ENCODE data around the gene GRIN2D.
A peak's percentile ranks its signal among the peaks of the same experiment; 100 is the strongest.

The GRIN2D gene

DNA sequence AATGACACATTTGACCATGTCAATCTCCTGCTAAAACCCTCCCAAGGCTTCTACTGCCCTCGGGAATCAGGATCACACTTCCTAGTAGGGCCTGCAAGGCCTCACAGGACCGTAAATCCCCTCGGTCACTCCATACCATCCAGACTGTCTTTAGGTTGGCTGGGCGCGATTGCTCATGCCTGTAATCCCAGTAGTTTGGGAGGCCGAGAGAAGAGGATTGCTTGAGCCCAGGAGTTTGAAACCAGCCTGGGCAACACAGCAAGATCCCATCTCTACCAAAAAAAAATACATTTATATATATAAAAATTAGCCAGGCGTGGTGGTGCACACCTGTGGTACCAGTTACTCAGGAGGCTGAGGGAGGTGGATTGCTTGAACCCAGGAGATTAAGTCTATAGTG, 44.7 kb upstream of the GRIN2D start:
- H3K9me3 ChIP-seq (ENCODE audit: insufficient read depth, low read depth, low read length): no peaks in the 10 kb centered on the region
- H2AFZ ChIP-seq (ENCODE audit: insufficient read depth, low read length, poor library complexity): no peak overlapping the region
- H2BK5ac ChIP-seq (ENCODE audit: low read depth, low read length, poor library complexity): no peak overlapping the region
- H3K36me3 ChIP-seq (ENCODE audit: control insufficient read depth in 1 of 2, insufficient read depth in 2 of 2, low read length in 2 of 2): no peaks in the 10 kb centered on the region
- H3K4ac ChIP-seq (ENCODE audit: low read depth, low read length): no peak overlapping the region
- no peak overlapping the region for H3K9ac ChIP-seq (ENCODE audit: low read length)
- H4K91ac ChIP-seq (ENCODE audit: low read depth, low read length): no peak overlapping the region
- H3K14ac ChIP-seq (ENCODE audit: low read length): no peak overlapping the region
- WGBS (ENCODE audit: extremely low coverage, insufficient coverage, insufficient read length): no CpG with 5 or more reads among the region's 7 CpGs
- no peaks in the 10 kb centered on the region for H3K79me2 ChIP-seq (ENCODE audit: control insufficient read depth, insufficient read depth, low read length, poor library complexity)
- no peaks in the 10 kb centered on the region for H3K4me1 ChIP-seq (ENCODE audit: control insufficient read depth in 1 of 2, insufficient read depth in 2 of 2, low read length in 2 of 2)
- no peak overlapping the region for H3K4me2 ChIP-seq (ENCODE audit: low read length)
- H3K4me3 ChIP-seq (ENCODE audit: low read depth, low read length): no peak overlapping the region
- H4K8ac ChIP-seq (ENCODE audit: low read depth, low read length): no peak overlapping the region
- H2BK120ac ChIP-seq (ENCODE audit: insufficient read depth, low read length, poor library complexity): no peak overlapping the region
- DNase-seq: no peak
- no peak overlapping the region for H2AK5ac ChIP-seq (ENCODE audit: low read length)
- no peak overlapping the region for H3K23ac ChIP-seq (ENCODE audit: low read length)
- H4K12ac ChIP-seq (ENCODE audit: low read depth, low read length): no peak overlapping the region
- no peaks in the 10 kb centered on the region for H3K27me3 ChIP-seq (ENCODE audit: insufficient read depth, low read length)
- H3K18ac ChIP-seq (ENCODE audit: low read length): no peak overlapping the region
- no peaks in the 10 kb centered on the region for H3K79me1 ChIP-seq (ENCODE audit: low read length)
- no peak overlapping the region for H3K27ac ChIP-seq (ENCODE audit: low read depth, low read length)
- H2BK12ac ChIP-seq (ENCODE audit: low read length): no peak overlapping the region

DNA sequence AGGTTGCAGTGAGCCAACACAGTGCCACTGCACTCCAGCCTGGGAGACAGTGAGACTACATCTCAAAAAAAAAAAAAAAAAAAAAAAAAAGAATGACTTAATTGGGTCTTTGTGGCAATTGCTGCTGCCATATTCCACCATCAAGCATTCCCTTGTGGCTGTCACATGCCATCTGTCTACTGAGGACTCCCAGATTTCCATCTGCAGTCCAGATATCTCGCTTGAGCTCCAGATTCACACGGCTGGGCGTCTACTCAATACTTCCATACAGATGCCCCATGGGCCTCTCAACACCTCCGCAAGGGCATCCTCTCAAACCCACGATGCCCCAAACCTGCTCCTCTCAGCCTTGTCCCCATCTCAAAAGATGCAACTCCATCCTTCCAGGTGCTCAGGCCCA, 42.6 kb upstream of the GRIN2D start:
- Histone ChIP-seq H2AK5ac (ENCODE audit: low read length) (no peak overlapping the region), H3K9ac (ENCODE audit: low read length) (no peak overlapping the region), H3K18ac (ENCODE audit: low read length) (no peak overlapping the region), H2AFZ (ENCODE audit: insufficient read depth, low read length, poor library complexity) (no peak overlapping the region), H3K23ac (ENCODE audit: low read length) (no peak overlapping the region), H3K27ac (ENCODE audit: low read depth, low read length) (no peak overlapping the region), H3K79me2 (ENCODE audit: control insufficient read depth, insufficient read depth, low read length, poor library complexity) (no peaks in the 10 kb centered on the region), H4K8ac (ENCODE audit: low read depth, low read length) (no peak overlapping the region), H4K91ac (ENCODE audit: low read depth, low read length) (no peak overlapping the region), H2BK5ac (ENCODE audit: low read depth, low read length, poor library complexity) (no peak overlapping the region), H3K36me3 (ENCODE audit: control insufficient read depth in 1 of 2, insufficient read depth in 2 of 2, low read length in 2 of 2) (no peaks in the 10 kb centered on the region), H3K4ac (ENCODE audit: low read depth, low read length) (no peak overlapping the region), H2BK12ac (ENCODE audit: low read length) (no peak overlapping the region), H3K4me3 (ENCODE audit: low read depth, low read length) (no peak overlapping the region), H3K79me1 (ENCODE audit: low read length) (no peaks in the 10 kb centered on the region), H2BK120ac (ENCODE audit: insufficient read depth, low read length, poor library complexity) (no peak overlapping the region), H3K9me3 (ENCODE audit: insufficient read depth, low read depth, low read length) (no peaks in the 10 kb centered on the region), H3K27me3 (ENCODE audit: insufficient read depth, low read length) (no peaks in the 10 kb centered on the region), H3K4me1 (ENCODE audit: control insufficient read depth in 1 of 2, insufficient read depth in 2 of 2, low read length in 2 of 2) (peaks cover 0 to 2% of the 10 kb centered on the region in 2 experiments), H3K4me2 (ENCODE audit: low read length) (no peak overlapping the region), H4K12ac (ENCODE audit: low read depth, low read length) (no peak overlapping the region), H3K14ac (ENCODE audit: low read length) (no peak overlapping the region)
- no peak for DNase-seq
- no CpG with 5 or more reads among the region's 5 CpGs for WGBS (ENCODE audit: extremely low coverage, insufficient coverage, insufficient read length)

GRCh38 chr19:48351341-48351752, 42.1 kb upstream of the GRIN2D start:
- Histone ChIP-seq H4K12ac (ENCODE audit: low read depth, low read length) (no peak overlapping the region), H3K4me2 (ENCODE audit: low read length) (no peak overlapping the region)
- DNase-seq: peak; percentile 60 to 83

DNA sequence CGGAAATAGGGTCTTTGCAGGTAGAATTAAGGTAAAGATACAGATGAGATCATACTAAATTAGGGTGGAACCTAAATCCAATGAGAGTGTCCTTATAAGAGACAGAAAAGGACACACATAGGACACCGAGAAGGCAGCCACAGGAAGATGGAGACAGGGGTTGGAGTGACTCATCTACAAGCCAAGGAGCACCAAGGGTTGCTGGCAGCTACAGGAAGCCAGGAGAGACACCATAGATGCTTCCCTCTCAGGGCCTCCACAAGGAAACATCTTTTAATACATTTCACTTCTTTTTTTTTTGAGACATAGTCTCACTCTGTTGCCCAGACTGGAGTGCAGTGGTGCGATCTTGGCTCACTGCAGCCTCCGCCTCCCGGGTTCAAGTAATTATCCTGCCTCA, 39.8 kb upstream of the GRIN2D start:
- H3K9me3 ChIP-seq (ENCODE audit: insufficient read depth, low read depth, low read length): no peaks in the 10 kb centered on the region
- no peak overlapping the region for H3K4me2 ChIP-seq (ENCODE audit: low read length)
- H4K8ac ChIP-seq (ENCODE audit: low read depth, low read length): no peak overlapping the region
- no peak overlapping the region for H3K4me3 ChIP-seq (ENCODE audit: low read depth, low read length)
- no peak overlapping the region for H2AK5ac ChIP-seq (ENCODE audit: low read length)
- H3K79me1 ChIP-seq (ENCODE audit: low read length): no peaks in the 10 kb centered on the region
- no peak overlapping the region for H2AFZ ChIP-seq (ENCODE audit: insufficient read depth, low read length, poor library complexity)
- H3K79me2 ChIP-seq (ENCODE audit: control insufficient read depth, insufficient read depth, low read length, poor library complexity): no peaks in the 10 kb centered on the region
- no peak overlapping the region for H2BK12ac ChIP-seq (ENCODE audit: low read length)
- H4K91ac ChIP-seq (ENCODE audit: low read depth, low read length): no peak overlapping the region
- no peak overlapping the region for H3K27ac ChIP-seq (ENCODE audit: low read depth, low read length)
- H3K4me1 ChIP-seq (ENCODE audit: control insufficient read depth in 1 of 2, insufficient read depth in 2 of 2, low read length in 2 of 2): peaks cover 0 to 2% of the 10 kb centered on the region in 2 experiments
- H3K4ac ChIP-seq (ENCODE audit: low read depth, low read length): no peak overlapping the region
- no peak overlapping the region for H3K9ac ChIP-seq (ENCODE audit: low read length)
- no peak overlapping the region for H2BK5ac ChIP-seq (ENCODE audit: low read depth, low read length, poor library complexity)
- H2BK120ac ChIP-seq (ENCODE audit: insufficient read depth, low read length, poor library complexity): no peak overlapping the region
- no peak overlapping the region for H3K18ac ChIP-seq (ENCODE audit: low read length)
- no peaks in the 10 kb centered on the region for H3K36me3 ChIP-seq (ENCODE audit: control insufficient read depth in 1 of 2, insufficient read depth in 2 of 2, low read length in 2 of 2)
- H3K27me3 ChIP-seq (ENCODE audit: insufficient read depth, low read length): no peaks in the 10 kb centered on the region
- no CpG with 5 or more reads among the region's 5 CpGs for WGBS (ENCODE audit: extremely low coverage, insufficient coverage, insufficient read length)
- H4K12ac ChIP-seq (ENCODE audit: low read depth, low read length): no peak overlapping the region
- DNase-seq: no peak
- H3K23ac ChIP-seq (ENCODE audit: low read length): no peak overlapping the region
- no peak overlapping the region for H3K14ac ChIP-seq (ENCODE audit: low read length)

More at GRCh38 chr19:48351341-48351752, 42.1 kb upstream of the GRIN2D start:
- H3K4ac ChIP-seq (ENCODE audit: low read depth, low read length): no peak overlapping the region
- H3K9me3 ChIP-seq (ENCODE audit: insufficient read depth, low read depth, low read length): no peaks in the 10 kb centered on the region
- no peak overlapping the region for H3K27ac ChIP-seq (ENCODE audit: low read depth, low read length)
- no peaks in the 10 kb centered on the region for H3K79me1 ChIP-seq (ENCODE audit: low read length)
- no peak overlapping the region for H3K23ac ChIP-seq (ENCODE audit: low read length)
- H4K8ac ChIP-seq (ENCODE audit: low read depth, low read length): peak overlapping the region; percentile 43
- H3K27me3 ChIP-seq (ENCODE audit: insufficient read depth, low read length): no peaks in the 10 kb centered on the region
- H3K9ac ChIP-seq (ENCODE audit: low read length): no peak overlapping the region
- no peak overlapping the region for H2BK5ac ChIP-seq (ENCODE audit: low read depth, low read length, poor library complexity)
- peaks cover 0 to 2% of the 10 kb centered on the region in 2 experiments for H3K4me1 ChIP-seq (ENCODE audit: control insufficient read depth in 1 of 2, insufficient read depth in 2 of 2, low read length in 2 of 2)
- H2BK120ac ChIP-seq (ENCODE audit: insufficient read depth, low read length, poor library complexity): no peak overlapping the region
- H3K18ac ChIP-seq (ENCODE audit: low read length): no peak overlapping the region
- WGBS (ENCODE audit: extremely low coverage, insufficient coverage, insufficient read length): no CpG with 5 or more reads among the region's 8 CpGs
- H2BK12ac ChIP-seq (ENCODE audit: low read length): no peak overlapping the region
- H2AFZ ChIP-seq (ENCODE audit: insufficient read depth, low read length, poor library complexity): no peak overlapping the region
- H3K36me3 ChIP-seq (ENCODE audit: control insufficient read depth in 1 of 2, insufficient read depth in 2 of 2, low read length in 2 of 2): no peaks in the 10 kb centered on the region
- no peaks in the 10 kb centered on the region for H3K79me2 ChIP-seq (ENCODE audit: control insufficient read depth, insufficient read depth, low read length, poor library complexity)
- H3K4me3 ChIP-seq (ENCODE audit: low read depth, low read length): no peak overlapping the region
- no peak overlapping the region for H2AK5ac ChIP-seq (ENCODE audit: low read length)
- no peak overlapping the region for H3K14ac ChIP-seq (ENCODE audit: low read length)
- H4K91ac ChIP-seq (ENCODE audit: low read depth, low read length): no peak overlapping the region
